IMR-90 (cell line): ENCODE measurements around the gene EPN2. TPM values are rescaled to one million over a fixed set of nuclear protein-coding genes. Genes with fewer than 3 reads are reported as not detected.

Source experiments
- ATAC-seq: fragments of 200-7000 bp; cut with Tn5 transposase; 2 replicates; pipeline ENCODE4 v1.9.1; 2020; ENCODE audit warnings: low read depth, mild to moderate bottlenecking, moderate library complexity
- BruUV-seq: library from RNA; stranded (reverse); fragments of 400-500 nt; replicated peaks from 2 replicates; lab custom pipeline; 2021; lab: Mats Ljungman, UMichigan
- CTCF ChIA-PET: fragments of 300-600 bp; formaldehyde crosslinking; extraction: SDS; loops from one replicate; lab custom pipeline; 2021; ENCODE audit warnings: antibody characterized with exemption; lab: Yijun Ruan, JAX
- POLR2A ChIA-PET: fragments of 300-600 bp; sonication (Branson Sonifier 250); formaldehyde crosslinking; loops from one replicate; lab custom pipeline; 2022; ENCODE audit warnings: antibody characterized with exemption; ENCODE audit not compliant: unreplicated experiment; lab: Charles Lee
- DNase-seq: peaks from one replicate; pipeline ENCODE4 v3.0.0; 2013
- H2AFZ ChIP-seq: replicated peaks from 2 replicates; pipeline ENCODE3; 2013; ENCODE audit warnings: low read length, mild to moderate bottlenecking; ENCODE audit not compliant: poor library complexity
- H2AK5ac ChIP-seq: 2 replicates; pipeline ENCODE4 v1.6.1; 2013; ENCODE audit warnings: low read depth, low read length, inconsistent platforms
- H2AK9ac ChIP-seq: replicated peaks from 2 replicates; pipeline ENCODE3; 2013; ENCODE audit warnings: mild to moderate bottlenecking, low read depth, low read length, moderate library complexity; ENCODE audit not compliant: poor library complexity
- H2BK120ac ChIP-seq: 2 replicates; pipeline ENCODE4 v1.6.1; 2013; ENCODE audit warnings: low read depth, low read length, inconsistent platforms
- H2BK15ac ChIP-seq: 3 replicates; pipeline ENCODE4 v1.6.1; 2013; ENCODE audit warnings: low read depth, low read length, inconsistent platforms
- H2BK20ac ChIP-seq: 2 replicates; pipeline ENCODE4 v1.6.1; 2013; ENCODE audit warnings: low read depth, mild to moderate bottlenecking, inconsistent platforms, low read length, moderate library complexity
- H2BK5ac ChIP-seq: 2 replicates; pipeline ENCODE4 v1.6.1; 2013; ENCODE audit warnings: mild to moderate bottlenecking, low read depth, low read length, inconsistent platforms; ENCODE audit not compliant: poor library complexity, severe bottlenecking
- H3K14ac ChIP-seq: replicated peaks from 2 replicates; pipeline ENCODE4 v1.6.1; 2013; ENCODE audit warnings: low read depth, low read length, inconsistent platforms
- H3K18ac ChIP-seq: 2 replicates; pipeline ENCODE4 v1.6.1; 2013; ENCODE audit warnings: low read depth, low read length, control low read depth
- H3K23ac ChIP-seq: 2 replicates; pipeline ENCODE4 v1.6.1; 2013; ENCODE audit warnings: low read depth, low read length, inconsistent platforms
- H3K27ac ChIP-seq: 2 replicates; pipeline ENCODE4 v1.5.1; 2013; ENCODE audit warnings: mild to moderate bottlenecking, control low read depth, low read length; ENCODE audit not compliant: insufficient read depth
- H3K27me3 ChIP-seq: 2 replicates; pipeline ENCODE4 v1.6.1; 2013; ENCODE audit warnings: low read length; ENCODE audit not compliant: control insufficient read depth, insufficient read depth
- H3K36me3 ChIP-seq: 2 replicates; pipeline ENCODE4 v1.6.1; 2013; ENCODE audit warnings: low read length, mixed read lengths; ENCODE audit not compliant: control insufficient read depth, insufficient read depth
- H3K4ac ChIP-seq: 2 replicates; pipeline ENCODE4 v1.6.1; 2013; ENCODE audit warnings: low read depth, low read length, inconsistent platforms
- H3K4me1 ChIP-seq: 2 replicates; pipeline ENCODE4 v1.6.1; 2013; ENCODE audit warnings: low read length, mixed read lengths; ENCODE audit not compliant: control insufficient read depth, insufficient read depth
- H3K4me2 ChIP-seq: 2 replicates; pipeline ENCODE4 v1.6.1; 2013; ENCODE audit warnings: low read depth, mild to moderate bottlenecking, control low read depth, low read length, moderate library complexity
- H3K4me3 ChIP-seq: 2 replicates; pipeline ENCODE4 v1.5.1; 2013; ENCODE audit warnings: low read depth, mild to moderate bottlenecking, control low read depth, low read length, moderate library complexity; ENCODE audit not compliant: insufficient read depth
- H3K56ac ChIP-seq: 2 replicates; pipeline ENCODE4 v1.6.1; 2013; ENCODE audit warnings: low read length, inconsistent platforms; ENCODE audit not compliant: insufficient read depth; ENCODE audit errors: extremely low read depth
- H3K79me1 ChIP-seq, 2 experiments: 2 replicates each; pipeline ENCODE4 v1.6.1; 2013; ENCODE audit warnings: low read length in 2 of 2, inconsistent platforms in 1 of 2, low read depth in 1 of 2
- H3K9ac ChIP-seq: 2 replicates; pipeline ENCODE4 v1.6.1; 2013; ENCODE audit warnings: low read depth, low read length, control low read depth
- H3K9me1 ChIP-seq: 2 replicates; pipeline ENCODE4 v1.6.1; 2013; ENCODE audit warnings: low read length, inconsistent platforms; ENCODE audit not compliant: insufficient read depth
- H3K9me3 ChIP-seq: 2 replicates; pipeline ENCODE4 v1.6.1; 2013; ENCODE audit warnings: low read length; ENCODE audit not compliant: control insufficient read depth, insufficient read depth
- H4K20me1 ChIP-seq: 2 replicates; pipeline ENCODE4 v1.6.1; 2013; ENCODE audit warnings: low read length, inconsistent platforms; ENCODE audit not compliant: insufficient read depth
- H4K5ac ChIP-seq: 2 replicates; pipeline ENCODE4 v1.6.1; 2013; ENCODE audit warnings: mild to moderate bottlenecking, low read depth, low read length, control low read depth
- H4K8ac ChIP-seq, 2 experiments: 2 replicates each; pipeline ENCODE4 v1.6.1; 2013; ENCODE audit warnings: low read depth in 2 of 2, low read length in 2 of 2, control low read depth in 1 of 2, inconsistent platforms in 1 of 2
- H4K91ac ChIP-seq: 2 replicates; pipeline ENCODE4 v1.6.1; 2013; ENCODE audit warnings: low read depth, low read length, inconsistent platforms; ENCODE audit not compliant: insufficient read depth
- BHLHE40 ChIP-seq: fragments of 150-350 bp; IDR thresholded peaks from 2 replicates; pipeline ENCODE4 v1.6.1; 2016; ENCODE audit warnings: mild to moderate bottlenecking, low read depth, low read length
- CEBPB ChIP-seq: IDR thresholded peaks from 2 replicates; pipeline ENCODE4 v1.6.1; 2012; ENCODE audit warnings: low read depth, low read length, improper control_type of control experiment
- CHD1 ChIP-seq: IDR thresholded peaks from 2 replicates; pipeline ENCODE4 v1.6.1; 2012; ENCODE audit warnings: low read depth, low read length, improper control_type of control experiment
- MXI1 ChIP-seq: IDR thresholded peaks from 2 replicates; pipeline ENCODE4 v1.6.1; 2012; ENCODE audit warnings: low read depth, mild to moderate bottlenecking, low read length, moderate library complexity, borderline replicate concordance
- NFE2L2 ChIP-seq: fragments of 150-350 bp; IDR thresholded peaks from 2 replicates; pipeline ENCODE4 v1.6.1; 2016; ENCODE audit warnings: low read depth, mild to moderate bottlenecking, low read length
- RFX5 ChIP-seq: IDR thresholded peaks from 2 replicates; pipeline ENCODE4 v1.8.0; 2012; ENCODE audit warnings: low read depth, mild to moderate bottlenecking, low read length, moderate library complexity
- WGBS, 2 experiments: methylation state at CpG; one replicate each; pipeline versions ENCODE4 v1.1.5 to v1.1.7; 2013; ENCODE audit warnings: missing lambda C conversion rate in 2 of 2; ENCODE audit not compliant: insufficient read length in 1 of 2; ENCODE audit errors: extremely low coverage in 2 of 2; 5-methylcytosine and 5-hydroxymethylcytosine counted together
- dilution Hi-C: fragments of 300-500 bp; cut with HindIII; formaldehyde crosslinking; loops from one replicate; pipeline ENCODE4 v1.14.3; 2018; ENCODE audit warnings: low sequenced_read_pairs; ENCODE audit not compliant: unreplicated experiment
- in situ Hi-C: fragments of 300-500 bp; cut with MboI; formaldehyde crosslinking; loops from 3 replicates; pipeline ENCODE4 v1.14.3; 2019; ENCODE audit warnings: low sequenced_read_pairs, inconsistent platforms, mixed read lengths
- intact Hi-C: fragments of 100-400 bp; cut with micrococcal nuclease; formaldehyde crosslinking; loops from 2 replicates; pipeline ENCODE4 v1.10.0; 2022
- polyA plus RNA-seq, 3 experiments: library from polyadenylated mRNA; depleted of rRNA; stranded (reverse); fragments of >200 nt; gene quantifications; 2 replicates each; pipeline ENCODE4 v1.2.3, GENCODE V29; 2012; ENCODE audit warnings: low replicate concordance in 1 of 3
- total RNA-seq: library from RNA; depleted of rRNA; stranded (reverse); fragments of >200 nt; gene quantifications from 2 replicates; pipeline ENCODE4 v1.2.3, GENCODE V29; 2012
- TF ChIP-seq, protein P1 (sequence below): fragments of 150-350 bp; IDR thresholded peaks from 2 replicates; pipeline ENCODE4 v1.6.1; 2017; ENCODE audit warnings: mild to moderate bottlenecking, antibody characterized with exemption, low read length, low read depth

The EPN2 gene
- total and polyA plus RNA-seq, 2 of the 4 experiments (the other 2 are of a cell fraction) = 14.9 to 25.3 TPM

DNA sequence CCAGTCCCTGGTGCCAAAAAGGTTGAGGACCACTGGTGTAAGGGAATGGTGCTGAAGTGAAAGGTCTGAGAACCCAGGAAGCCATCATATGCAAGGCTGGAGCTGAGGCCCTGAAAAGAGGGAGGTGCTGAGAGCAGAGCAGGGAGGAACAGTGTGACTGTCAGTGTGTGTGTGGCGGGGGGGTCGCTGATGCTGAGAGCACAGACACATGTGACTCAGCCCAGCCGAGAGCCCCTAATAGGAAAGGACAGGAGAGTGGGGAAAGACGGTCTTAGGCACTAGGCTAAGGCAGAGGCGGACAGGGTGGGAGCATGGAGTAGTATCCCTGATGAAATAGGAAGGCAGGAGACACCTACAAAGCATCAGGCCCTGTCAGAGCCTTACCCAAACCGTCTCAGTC, 124.2 kb downstream of the EPN2 start:
- in situ Hi-C loops (loop anchor here (5.0 kb wide), 2 partner anchors 86 to 401 kb away; no protein-coding TSS in a partner anchor), intact Hi-C loops (loop anchor here (5.0 kb wide), 2 partner anchors 286 to 311 kb away; partner anchors contain the start of gene ALDH3A2), dilution Hi-C loops (no loop called here)
- no peak overlapping the region for H2BK15ac ChIP-seq
- 0 out of 2 replicates have a peak overlapping the region, but pooled peaks have one; percentile 12 for H3K9ac ChIP-seq
- peaks cover 6% of the 10 kb centered on the region for H3K36me3 ChIP-seq
- TF ChIP-seq RFX5 = no peak
- no peak for TF ChIP-seq CHD1
- TF ChIP-seq, protein P1, sequence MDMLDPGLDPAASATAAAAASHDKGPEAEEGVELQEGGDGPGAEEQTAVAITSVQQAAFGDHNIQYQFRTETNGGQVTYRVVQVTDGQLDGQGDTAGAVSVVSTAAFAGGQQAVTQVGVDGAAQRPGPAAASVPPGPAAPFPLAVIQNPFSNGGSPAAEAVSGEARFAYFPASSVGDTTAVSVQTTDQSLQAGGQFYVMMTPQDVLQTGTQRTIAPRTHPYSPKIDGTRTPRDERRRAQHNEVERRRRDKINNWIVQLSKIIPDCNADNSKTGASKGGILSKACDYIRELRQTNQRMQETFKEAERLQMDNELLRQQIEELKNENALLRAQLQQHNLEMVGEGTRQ = no peak
- no peak for TF ChIP-seq MXI1
- TF ChIP-seq BHLHE40 = no peak
- TF ChIP-seq CEBPB = no peak
- TF ChIP-seq NFE2L2 = no peak
- no peak overlapping the region for H3K4me2 ChIP-seq
- H4K20me1 ChIP-seq = no peaks in the 10 kb centered on the region
- peak overlapping the region; percentile 92 for H2AK9ac ChIP-seq
- peaks cover 4 to 11% of the 10 kb centered on the region in 2 experiments; a peak in 3 of 4 replicates for H3K79me1 ChIP-seq
- H3K23ac ChIP-seq = no peak overlapping the region
- H4K5ac ChIP-seq = no peak overlapping the region
- no peak overlapping the region for H3K27ac ChIP-seq
- peak overlapping the region; percentile 94 for H3K14ac ChIP-seq
- peak overlapping the region; percentile 93; the same call in 1 of the 2 replicates for H3K4ac ChIP-seq
- WGBS, 2 experiments = 100% methylated on average over 2 of the region's 6 CpGs; no CpG with 5 or more reads in 1 of the 2 experiments
- ATAC-seq = no peak
- peak overlapping the region; percentile 93 for H2AK5ac ChIP-seq
- H2BK120ac ChIP-seq = no peak overlapping the region
- no peak overlapping the region for H2BK20ac ChIP-seq
- peaks cover 10% of the 10 kb centered on the region for H3K4me1 ChIP-seq
- H3K56ac ChIP-seq = no peak overlapping the region
- ChIA-PET POLR2A (interaction anchor here (1.1 kb wide), 1 partner anchor 86 kb away, joined by 4 read pairs; no protein-coding TSS in a partner anchor), CTCF (no interaction called here)
- H3K9me3 ChIP-seq = no peaks in the 10 kb centered on the region
- H3K27me3 ChIP-seq = no peaks in the 10 kb centered on the region
- no peak for DNase-seq
- no TSS peak for BruUV-seq
- no peak overlapping the region for H2AFZ ChIP-seq
- no peak overlapping the region for H3K18ac ChIP-seq
- peak overlapping the region; percentile 88 to 91; a peak in 2 of 4 replicates for H4K8ac ChIP-seq
- H3K9me1 ChIP-seq = peaks cover 9% of the 10 kb centered on the region
- peak overlapping the region; percentile 53 for H4K91ac ChIP-seq
- H2BK5ac ChIP-seq = no peak overlapping the region
- H3K4me3 ChIP-seq = no peak overlapping the region
